GM18951 (cell line): ENCODE data around the gene CFAP20DC.
"Not testable (repeated sequence)": the region's sequence is repeated elsewhere in the genome, so short reads cannot be mapped to it uniquely, and the experiment has no call there.

Source experiments
- POLR2A ChIP-seq: IDR thresholded peaks from 4 replicates; pipeline ENCODE4 v1.6.1; 2011; ENCODE audit warnings: mild to moderate bottlenecking; ENCODE audit not compliant: insufficient read length, insufficient read depth; ENCODE audit errors: extremely low read depth
- in situ Hi-C: fragments of 300-500 bp; cut with MboI; formaldehyde crosslinking; loops from one replicate; pipeline ENCODE4 v1.12.0; 2022; ENCODE audit warnings: low sequenced_read_pairs, mixed read lengths, inconsistent platforms; ENCODE audit not compliant: unreplicated experiment

The CFAP20DC gene

DNA sequence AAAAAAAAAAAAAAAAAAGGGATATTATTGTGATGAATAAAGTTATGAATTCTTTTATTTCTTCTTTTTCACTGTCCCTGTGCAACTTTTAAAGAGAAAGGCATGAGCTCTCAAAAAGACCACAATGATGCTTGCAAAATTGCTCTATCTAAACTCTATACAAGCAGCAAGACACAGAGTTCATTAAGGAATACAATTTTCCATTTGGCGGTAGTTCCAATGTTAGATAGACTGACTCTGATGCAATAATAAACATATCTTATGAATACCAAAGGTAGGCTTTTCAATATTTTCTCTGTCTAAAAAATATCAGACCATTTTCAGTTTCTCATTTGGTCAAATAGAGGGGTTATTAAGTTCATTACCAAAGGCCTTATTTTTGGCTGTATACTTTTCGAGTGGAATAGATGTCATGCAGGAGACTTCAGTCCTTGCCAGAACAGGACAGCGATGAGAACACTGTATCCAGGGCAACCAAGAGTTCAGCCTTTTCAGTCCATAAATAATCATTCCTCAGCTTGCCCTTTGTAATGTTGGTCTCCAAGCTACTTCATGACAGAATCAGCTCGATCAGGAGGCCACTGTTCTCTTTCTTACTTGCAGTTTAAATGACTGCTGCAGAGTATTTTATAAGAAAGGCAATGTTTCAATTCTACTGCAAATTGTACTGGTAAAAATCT, 220.4 kb downstream of the CFAP20DC start:
- TF ChIP-seq POLR2A: no peak
- in situ Hi-C loops: no loop called here

DNA sequence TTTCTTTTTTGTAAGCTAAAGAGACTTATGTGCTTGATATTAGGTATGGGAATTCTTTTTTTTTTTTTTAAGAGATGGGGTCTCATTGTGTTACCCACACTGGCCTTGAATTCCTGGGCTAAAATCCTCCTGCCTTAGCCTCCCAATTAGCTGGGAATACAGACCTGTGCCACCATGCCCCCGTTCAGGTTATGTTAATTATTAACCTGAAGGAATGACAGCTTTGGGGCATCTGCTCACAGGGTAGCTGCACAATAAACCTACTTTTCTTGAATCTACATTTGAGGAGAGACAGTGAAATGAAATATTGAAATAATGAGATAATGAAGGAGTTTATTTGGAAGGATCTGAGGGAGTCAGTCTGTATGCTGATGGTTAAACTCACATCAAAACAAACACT, 225.0 kb downstream of the CFAP20DC start:
- no peak for TF ChIP-seq POLR2A
- in situ Hi-C loops: no loop called here

DNA sequence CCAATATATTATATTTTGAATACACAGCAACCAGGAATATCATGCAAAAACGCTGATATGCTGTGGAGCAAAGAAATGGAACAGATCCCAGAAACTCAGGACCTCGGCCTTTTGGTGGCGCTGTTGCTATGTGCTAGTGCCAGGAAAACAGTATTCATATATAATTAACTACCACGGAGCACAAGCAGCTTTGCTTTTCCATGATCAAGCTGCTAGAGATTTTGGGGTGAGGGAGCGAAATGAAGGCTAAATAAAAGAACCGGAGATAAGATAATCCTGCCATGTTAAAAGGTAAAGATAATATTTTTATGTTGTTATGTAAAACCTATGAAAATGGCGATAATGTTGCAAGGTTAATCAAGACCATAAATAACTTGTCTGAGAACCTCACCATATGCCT, 225.5 kb downstream of the CFAP20DC start:
- in situ Hi-C loops: no loop called here
- no peak for TF ChIP-seq POLR2A

DNA sequence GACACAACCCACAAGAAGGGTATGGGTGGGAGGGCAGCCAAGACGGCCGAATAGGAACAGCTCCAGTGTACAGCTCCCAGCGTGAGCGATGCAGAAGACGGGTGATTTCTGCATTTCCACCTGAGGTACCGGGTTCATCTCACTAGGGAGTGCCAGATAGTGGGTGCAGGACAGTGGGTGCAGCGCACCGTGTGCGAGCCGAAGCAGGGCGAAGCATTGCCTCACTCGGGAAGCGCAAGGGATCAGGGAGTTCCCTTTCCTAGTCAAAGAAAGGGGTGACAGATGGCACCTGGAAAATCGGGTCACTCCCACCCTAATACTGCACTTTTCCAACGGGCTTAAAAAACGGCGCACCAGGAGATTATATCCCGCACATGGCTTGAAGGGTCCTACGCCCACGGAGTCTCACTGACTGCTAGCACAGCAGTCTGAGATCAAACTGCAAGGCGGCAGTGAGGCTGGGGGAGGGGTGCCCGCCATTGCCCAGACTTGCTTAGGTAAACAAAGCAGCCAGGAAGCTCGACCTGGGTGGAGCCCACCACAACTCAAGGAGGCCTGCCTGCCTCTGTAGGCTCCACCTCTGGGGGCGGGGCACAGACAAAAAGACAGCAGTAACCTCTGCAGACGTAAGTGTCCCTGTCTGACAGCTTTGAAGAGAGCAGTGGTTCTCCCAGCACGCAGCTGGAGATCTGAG, 243.1 kb downstream of the CFAP20DC start:
- in situ Hi-C loops: not testable (repeated sequence)

GRCh38 chr3:58804914-58805313, 244.9 kb downstream of the CFAP20DC start:
- in situ Hi-C loops: no loop called here
- no peak for TF ChIP-seq POLR2A

- no peak for TF ChIP-seq POLR2A
- in situ Hi-C loops: no loop called here
Measured at GRCh38 chr3:58801541-58801940, 248.3 kb downstream of the CFAP20DC start.

GRCh38 chr3:58800940-58801339, 248.9 kb downstream of the CFAP20DC start:
- in situ Hi-C loops: no loop called here
- no peak for TF ChIP-seq POLR2A

DNA sequence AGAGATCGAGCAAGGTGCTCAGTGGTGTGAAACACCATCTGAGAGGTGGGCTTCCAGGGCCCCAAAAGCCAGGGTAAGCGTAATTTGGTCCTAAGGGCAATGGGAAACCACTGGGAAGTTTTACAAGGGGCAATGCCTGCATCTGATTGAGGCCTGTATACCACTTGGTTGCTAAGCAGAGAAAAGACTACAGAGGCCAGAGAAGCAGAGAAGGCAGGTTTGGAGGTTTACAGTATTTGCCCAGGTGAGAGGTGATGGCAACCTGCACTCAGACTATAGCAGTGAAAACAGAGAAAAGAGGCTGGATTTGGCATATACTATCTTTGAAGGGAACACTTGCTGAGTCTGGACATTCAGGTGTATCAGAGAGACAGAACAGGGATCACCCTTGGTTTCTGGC, 249.8 kb downstream of the CFAP20DC start:
- no peak for TF ChIP-seq POLR2A
- in situ Hi-C loops: no loop called here

DNA sequence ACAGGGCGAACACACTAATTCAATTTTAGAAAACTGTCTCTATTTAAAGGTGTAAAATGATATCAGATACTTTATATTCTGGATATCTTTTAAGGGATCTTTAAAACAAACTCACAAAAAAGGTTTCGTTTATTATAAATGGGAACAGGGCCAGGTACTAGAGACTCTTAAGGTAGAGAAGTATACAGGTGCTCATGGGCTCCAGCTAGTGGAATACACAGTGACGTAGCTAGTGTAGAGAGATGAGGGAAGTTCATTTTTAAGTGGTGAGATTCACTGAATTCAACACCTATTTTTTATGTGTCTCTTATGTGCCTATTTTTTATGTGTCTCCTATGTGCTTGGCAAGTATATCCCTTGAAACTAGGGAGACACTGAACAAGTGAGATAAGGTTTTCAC, 250.6 kb downstream of the CFAP20DC start:
- in situ Hi-C loops: no loop called here
- TF ChIP-seq POLR2A: no peak

DNA sequence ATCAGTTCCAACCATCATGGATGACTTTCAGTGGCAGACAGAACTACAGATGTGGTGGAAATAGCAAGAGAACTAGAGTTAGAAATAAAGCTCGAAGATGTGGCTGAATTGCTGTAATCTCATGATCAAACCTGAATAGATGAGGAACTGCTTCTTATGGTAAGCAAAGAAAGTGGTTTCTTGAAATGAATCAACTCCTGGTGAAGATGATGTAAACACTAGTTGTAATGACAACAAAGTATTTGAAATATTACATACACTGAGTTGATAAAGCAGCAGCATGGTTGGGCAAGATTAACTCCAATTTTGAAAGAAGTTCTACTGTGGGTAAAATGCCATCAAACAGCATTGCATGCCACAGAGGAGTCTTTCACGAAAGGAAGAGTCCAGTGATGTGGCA, 251.5 kb downstream of the CFAP20DC start:
- in situ Hi-C loops: no loop called here
- no peak for TF ChIP-seq POLR2A

- TF ChIP-seq POLR2A: no peak
- in situ Hi-C loops: no loop called here
Measured at GRCh38 chr3:58794750-58795149, 255.1 kb downstream of the CFAP20DC start.

GRCh38 chr3:58793938-58794337, 255.9 kb downstream of the CFAP20DC start:
- TF ChIP-seq POLR2A: no peak
- in situ Hi-C loops: no loop called here

GRCh38 chr3:58792921-58793451, 256.8 kb downstream of the CFAP20DC start:
- TF ChIP-seq POLR2A: no peak
- in situ Hi-C loops: no loop called here

GRCh38 chr3:58789385-58789784, 260.4 kb downstream of the CFAP20DC start:
- in situ Hi-C loops: no loop called here

DNA sequence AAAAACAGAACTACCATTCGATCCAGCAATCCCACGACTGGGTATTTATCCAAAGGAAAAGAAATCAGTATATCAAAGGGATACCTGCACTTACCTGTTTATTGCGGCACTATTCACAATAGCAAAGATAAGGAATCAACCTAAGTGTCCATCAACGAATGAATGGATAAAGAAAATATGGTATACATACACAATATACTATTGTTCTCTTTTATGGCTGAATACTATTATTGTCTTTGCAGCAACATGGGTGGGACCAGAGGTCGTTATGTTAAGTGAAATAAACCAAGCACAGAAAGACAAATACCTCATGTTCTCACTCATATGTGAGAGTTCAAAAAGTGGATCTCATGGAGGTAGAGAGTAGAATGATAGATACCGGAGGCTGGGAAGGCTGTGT, 264.9 kb downstream of the CFAP20DC start:
- TF ChIP-seq POLR2A: no peak
- in situ Hi-C loops: no loop called here

More at GRCh38 chr3:58789385-58789784, 260.4 kb downstream of the CFAP20DC start:
- TF ChIP-seq POLR2A: no peak

- in situ Hi-C loops: no loop called here
- TF ChIP-seq POLR2A: no peak
Measured at GRCh38 chr3:58784425-58784824, 265.4 kb downstream of the CFAP20DC start.
